NCI-H2081 treated with DMSO at 0.1 percent for 48 hours (cell line): ENCODE results near the gene CYP2W1.
"Not testable (repeated sequence)": the region's sequence is repeated elsewhere in the genome, so short reads cannot be mapped to it uniquely, and the experiment has no call there.

Experiments used
- DNase-seq: peaks from one replicate; lab custom pipeline; 2025; lab: John Stamatoyannopoulos, UW

CYP2W1 gene

DNA sequence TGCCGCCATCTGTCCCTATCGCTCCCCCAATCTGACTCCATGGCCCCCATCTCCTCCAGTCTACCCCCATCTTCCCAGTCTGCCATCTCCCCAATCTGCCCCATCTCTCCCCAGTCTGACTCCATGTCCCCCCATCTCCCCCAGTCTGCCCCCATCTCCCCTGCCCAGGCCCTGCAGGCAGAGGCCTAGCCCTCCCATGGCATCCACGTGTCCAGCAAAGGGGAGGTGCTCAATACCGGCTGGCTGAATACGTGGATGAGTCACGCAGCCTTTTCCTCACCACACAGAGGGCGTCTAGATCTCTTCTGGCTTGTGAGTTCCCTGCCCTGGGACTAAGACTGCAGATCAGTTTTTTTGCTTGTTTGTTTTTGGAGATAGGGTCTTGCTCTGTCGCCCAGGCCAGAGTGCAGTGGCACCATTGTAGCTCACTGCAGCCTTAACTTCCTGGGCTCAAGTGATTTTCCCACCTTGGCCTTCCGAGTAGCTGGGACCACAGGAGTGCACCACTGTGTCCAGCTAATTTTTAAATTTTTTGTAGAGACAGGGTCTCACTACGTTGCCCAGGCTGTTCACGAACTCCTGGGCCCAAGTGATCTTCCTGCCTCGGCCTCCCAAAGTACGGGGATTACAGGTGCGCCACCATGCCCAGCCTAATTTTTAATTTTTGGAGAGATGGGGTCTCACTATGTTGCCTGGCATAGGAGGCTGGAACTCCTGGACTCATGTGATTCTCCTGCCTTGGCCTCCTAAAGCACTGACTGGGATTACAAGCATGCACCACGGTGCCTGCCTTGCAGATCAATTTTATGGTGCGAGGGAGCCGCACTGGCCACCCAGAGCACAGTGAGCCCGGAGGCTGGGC is 46.0 kb downstream of the CYP2W1 start:
- no peak for DNase-seq

DNA sequence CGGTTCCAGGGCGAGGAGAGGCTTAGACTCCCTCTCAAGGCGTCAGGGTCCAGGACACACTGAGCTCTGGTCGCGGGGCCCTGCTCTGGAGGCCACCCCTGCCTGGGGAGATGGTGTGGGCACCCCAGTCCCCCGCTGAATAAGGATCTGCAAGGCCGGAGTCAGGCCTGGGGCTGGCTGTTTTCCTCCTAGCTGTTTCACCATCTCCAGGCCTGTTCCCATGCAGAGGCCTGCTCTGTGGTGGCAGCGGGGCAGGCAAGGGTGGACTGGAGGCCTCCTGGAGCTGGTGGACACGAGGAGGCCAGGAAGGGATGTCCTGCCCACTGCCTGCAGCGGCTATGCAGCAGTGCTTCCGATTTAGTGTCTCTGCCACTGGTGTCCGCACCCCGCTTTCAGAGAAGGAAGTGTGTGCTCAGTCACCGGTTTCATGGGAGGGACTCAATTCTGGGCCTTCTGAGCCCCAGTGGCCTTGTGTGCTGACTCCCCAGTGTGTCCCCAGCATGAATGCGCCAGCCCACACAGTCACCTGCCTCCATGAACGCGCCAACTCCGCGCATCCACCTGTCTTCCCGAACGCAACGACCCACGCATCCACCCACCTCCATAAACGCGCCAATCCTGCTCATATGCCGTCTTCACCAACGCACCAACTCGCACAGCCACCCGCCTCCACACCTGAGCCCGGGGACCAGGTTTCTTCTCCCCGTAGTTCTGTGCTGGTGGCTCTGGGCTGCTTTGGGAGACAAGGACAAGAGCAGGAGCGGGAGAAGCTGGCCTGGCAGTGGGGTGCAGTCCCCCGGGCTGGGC is 46.9 kb downstream of the CYP2W1 start:
- DNase-seq = no peak

DNA sequence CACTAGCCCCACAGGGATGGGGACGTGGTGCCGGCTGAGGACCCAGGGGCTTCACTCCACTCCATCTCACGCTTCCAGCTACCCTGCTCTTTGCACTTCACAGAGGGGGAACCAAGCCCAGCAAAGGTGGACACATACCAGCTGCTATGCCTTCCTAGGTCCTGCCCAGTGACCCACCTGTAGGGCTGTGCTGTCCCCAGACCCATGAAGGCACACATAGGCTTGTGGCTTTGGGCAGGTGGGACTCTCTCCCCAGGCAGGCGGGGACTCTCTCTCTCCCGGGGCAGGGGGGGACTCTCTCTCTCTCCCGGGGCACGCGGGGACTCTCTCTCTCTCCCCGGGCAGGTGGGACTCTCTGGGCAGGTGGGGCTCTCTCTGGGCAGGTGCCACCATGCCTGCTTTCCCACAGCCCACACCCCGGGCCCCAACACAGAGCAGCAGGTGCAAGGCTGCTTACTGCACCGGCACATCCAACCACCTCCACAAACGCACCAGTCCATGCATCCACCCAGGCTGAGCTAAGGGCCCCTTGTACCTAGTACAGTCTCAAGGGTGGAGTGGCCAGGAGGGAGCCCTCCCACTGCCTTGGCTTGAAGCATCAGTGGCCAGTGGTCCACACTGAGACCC is 47.6 kb downstream of the CYP2W1 start:
- DNase-seq = no peak

DNA sequence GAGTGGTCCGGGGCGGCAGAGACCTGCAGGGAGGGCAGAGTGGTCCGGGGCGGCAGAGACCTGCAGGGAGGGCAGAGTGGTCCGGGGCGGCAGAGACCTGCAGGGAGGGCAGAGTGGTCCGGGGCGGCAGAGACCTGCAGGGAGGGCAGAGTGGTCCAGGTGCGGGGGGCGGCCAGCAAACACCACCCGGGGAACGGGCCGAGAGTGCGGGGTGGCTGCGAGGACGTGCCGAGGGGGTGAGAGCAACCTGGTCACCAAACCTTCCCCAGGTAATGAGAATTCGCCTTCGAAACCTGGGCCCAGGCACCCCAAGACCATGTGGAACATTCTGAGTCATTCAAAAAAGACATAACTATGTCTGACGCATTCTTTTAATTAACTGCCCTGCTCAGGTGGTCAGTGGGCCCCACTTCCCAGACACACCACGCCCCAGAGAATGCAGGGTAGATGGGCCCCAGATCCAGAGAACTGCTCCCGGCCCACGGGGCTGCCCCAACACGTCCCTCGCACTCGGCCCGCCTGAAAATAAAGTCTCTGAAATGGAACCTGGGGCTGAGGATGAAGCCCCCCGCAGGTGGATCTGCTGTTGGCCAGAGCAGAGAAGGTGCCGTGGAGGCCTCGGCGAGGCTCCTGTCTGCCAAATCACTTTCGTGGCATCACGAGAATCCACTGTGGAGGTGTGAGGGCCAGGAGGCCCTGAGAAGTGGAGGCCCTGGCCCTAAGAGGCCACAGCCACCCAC is 48.9 kb downstream of the CYP2W1 start:
- DNase-seq = no peak

DNA sequence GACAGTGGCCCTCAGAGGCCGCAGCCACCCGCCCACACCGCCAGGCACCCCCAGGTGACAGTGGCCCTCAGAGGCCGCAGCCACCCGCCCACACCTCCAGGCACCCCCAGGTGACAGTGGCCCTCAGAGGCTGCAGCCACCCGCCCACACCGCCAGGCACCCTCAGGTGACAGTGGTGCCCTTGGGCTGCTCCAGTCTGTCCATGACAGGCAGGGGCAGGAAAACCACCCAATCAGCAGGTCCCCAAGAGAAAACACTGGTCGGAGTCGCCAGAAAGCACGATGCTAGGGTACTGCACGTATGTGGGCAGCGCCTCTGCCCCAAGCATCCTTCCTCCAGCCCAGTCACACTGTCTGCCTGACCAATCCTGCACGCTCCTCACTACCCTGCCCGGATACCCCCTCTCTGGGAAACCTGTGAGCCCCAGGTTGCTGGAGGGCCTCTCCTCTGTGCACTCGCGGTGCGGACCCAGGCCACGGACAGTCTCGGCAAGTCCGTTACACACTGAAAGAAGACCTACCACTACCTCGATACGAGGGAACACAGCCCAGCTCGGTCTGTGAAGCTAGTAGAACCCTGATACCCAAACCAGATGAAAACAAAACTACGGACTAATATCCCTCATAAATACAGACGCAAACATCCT is 49.7 kb downstream of the CYP2W1 start:
- DNase-seq = no peak

DNA sequence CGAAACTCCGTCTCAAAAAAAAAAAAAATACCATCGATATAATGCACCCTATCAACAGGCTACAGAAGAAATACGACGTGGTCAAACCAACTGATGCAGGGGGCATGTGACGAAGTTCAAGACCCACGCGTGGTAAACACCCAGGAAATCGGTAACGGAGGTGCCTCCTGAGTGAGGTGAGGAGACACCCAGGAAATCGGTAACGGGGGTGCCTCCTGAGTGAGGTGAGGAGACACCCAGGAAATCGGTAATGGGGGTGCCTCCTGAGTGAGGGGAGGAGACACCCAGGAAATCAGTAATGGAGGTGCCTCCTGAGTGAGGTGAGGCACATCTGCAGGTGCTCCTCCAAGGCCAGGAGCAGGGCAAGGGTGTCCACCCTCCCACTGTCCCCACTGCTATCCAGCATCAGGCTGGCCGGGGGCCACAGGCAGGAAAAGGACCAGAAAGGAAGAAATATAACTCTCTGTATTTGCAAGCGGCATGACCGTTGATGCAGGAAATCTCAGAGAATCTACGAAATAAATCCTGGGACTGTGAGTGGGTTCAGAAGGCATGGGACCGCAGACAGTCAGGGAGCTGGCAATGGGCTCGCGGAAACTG is 50.7 kb downstream of the CYP2W1 start:
- DNase-seq = no peak

DNA sequence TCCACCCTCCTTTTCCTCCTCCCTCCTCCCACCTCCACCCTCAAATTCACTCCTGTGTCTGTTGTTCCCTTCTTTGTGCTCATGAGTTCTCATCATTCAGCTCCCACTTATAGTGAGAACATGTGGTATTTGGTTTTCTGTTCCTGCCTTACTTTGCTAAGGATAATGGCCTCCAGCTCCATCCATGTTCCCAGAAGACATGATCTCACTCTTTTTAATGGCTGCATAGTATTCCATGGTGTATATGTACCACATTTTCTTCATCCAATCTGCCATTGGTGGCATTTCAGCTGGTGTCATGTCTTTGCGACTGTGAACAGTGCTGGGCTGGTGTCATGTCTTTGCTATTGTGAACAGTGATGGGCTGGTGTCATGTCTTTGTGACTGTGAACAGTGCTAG is 51.8 kb downstream of the CYP2W1 start:
- DNase-seq = not testable (repeated sequence)

DNA sequence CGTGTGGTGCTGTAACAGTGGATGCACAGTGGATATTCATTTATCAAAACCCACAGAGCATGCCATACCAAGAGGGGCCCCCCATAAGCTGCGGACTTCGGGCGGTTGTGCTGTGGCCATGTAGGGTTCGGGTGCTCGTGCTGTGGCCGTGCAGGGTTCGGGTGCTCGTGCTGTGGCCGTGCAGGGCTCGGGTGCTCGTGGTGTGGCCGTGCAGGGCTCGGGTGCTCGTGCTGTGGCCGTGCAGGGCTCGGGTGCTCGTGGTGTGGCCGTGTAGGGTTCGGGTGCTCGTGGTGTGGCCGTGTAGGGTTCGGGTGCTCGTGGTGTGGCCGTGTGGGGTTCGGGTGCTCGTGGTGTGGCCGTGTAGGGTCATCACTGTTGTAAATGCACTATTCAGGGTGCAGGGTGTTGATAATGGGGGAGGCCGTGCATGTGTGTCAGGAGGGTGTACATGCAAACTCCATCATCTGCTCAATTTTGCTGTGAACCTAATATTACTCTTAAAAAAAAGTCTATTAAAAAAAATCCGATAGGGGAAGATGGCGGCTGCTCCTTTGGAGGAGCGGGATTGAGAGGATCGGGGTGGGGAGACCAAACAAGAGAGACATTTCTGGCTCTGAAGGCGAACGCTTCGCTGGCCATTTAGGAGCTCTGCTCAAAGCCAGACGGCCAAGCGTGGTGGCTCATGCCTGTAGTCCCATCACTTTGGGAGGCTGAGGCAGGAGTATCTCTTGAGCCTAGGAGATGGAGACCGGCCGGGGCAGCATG is 53.4 kb downstream of the CYP2W1 start:
- not testable (repeated sequence) for DNase-seq
